Right atrium auricular region (tissue), 2 donors: ENCODE results near the gene FRS2. TPM values are rescaled to one million over a fixed set of nuclear protein-coding genes. Genes with fewer than 3 reads are reported as not detected.

Source experiments
- DNase-seq: peaks from one replicate; pipeline ENCODE4 v3.0.0-alpha.2; 2019; ENCODE audit warnings: low spot score
- H3K27ac ChIP-seq, 2 donors: fragments of 200-600 bp; sonication (generic); 1 replicate in 1 of 2; 2 replicates in 1 of 2; pipeline ENCODE4 v1.5.1; 2016 to 2019
- H3K27me3 ChIP-seq, 2 donors: fragments of 200-600 bp; sonication (generic); one replicate each; pipeline versions ENCODE4 v1.5.1 to v1.6.0; 2017 to 2019
- H3K36me3 ChIP-seq: fragments of 200-600 bp; sonication (generic); one replicate; pipeline ENCODE4 v1.5.1; 2016
- H3K4me1 ChIP-seq, 2 donors: fragments of 200-600 bp; sonication (generic); one replicate each; pipeline versions ENCODE4 v1.5.1 to v1.6.0; 2017 to 2019
- H3K4me3 ChIP-seq, 2 donors: fragments of 200-600 bp; sonication (generic); 1 replicate in 1 of 2; 2 replicates in 1 of 2; pipeline ENCODE4 v1.5.1; 2017 to 2019; ENCODE audit warnings: mild to moderate bottlenecking in 1 of 2, moderate library complexity in 1 of 2
- H3K9me3 ChIP-seq, 2 donors: fragments of 200-600 bp; sonication (generic); one replicate each; pipeline ENCODE4 v1.5.1; 2019
- CTCF ChIP-seq, 2 donors: fragments of 200-600 bp; sonication (generic); IDR thresholded peaks; one replicate each; pipeline ENCODE4 v1.5.1; 2019; ENCODE audit warnings: antibody characterized with exemption in 2 of 2
- total RNA-seq, 2 donors: library from RNA; depleted of rRNA; stranded (reverse); fragments of >200 nt; gene quantifications; one replicate each; pipeline ENCODE4 v1.1.0, GENCODE V29; 2016

Gene FRS2
- total RNA-seq, 2 donors from 2014 or later: 25.9 to 32.5 TPM

- no peaks in the 10 kb centered on the region for H3K36me3 ChIP-seq
- no peaks in the 10 kb centered on the region for H3K9me3 ChIP-seq
- DNase-seq: no peak
- peaks cover 0 to 26% of the 10 kb centered on the region in 2 donors for H3K4me1 ChIP-seq
- H3K27me3 ChIP-seq: no peaks in the 10 kb centered on the region
- no peak overlapping the region for H3K27ac ChIP-seq
- TF ChIP-seq CTCF (IDR thresholded peaks at IDR 0.05): no peak
- H3K4me3 ChIP-seq: no peak overlapping the region
These were observed 1.8 kb upstream of the FRS2 start for GRCh38 chr12:69468237-69469026.

GRCh38 chr12:69469854-69470188, 367 bp upstream of the FRS2 start:
- TF ChIP-seq CTCF (IDR thresholded peaks at IDR 0.05): no peak
- peaks cover 0 to 40% of the 10 kb centered on the region in 2 donors for H3K4me1 ChIP-seq

GRCh38 chr12:69471076-69471430, 865 bp downstream of the FRS2 start:
- Histone ChIP-seq H3K27me3 (no peaks in the 10 kb centered on the region), H3K9me3 (no peaks in the 10 kb centered on the region), H3K27ac (peak overlapping the region; percentile 84 to 92), H3K4me3 (peak overlapping the region; percentile 69 to 96), H3K36me3 (no peaks in the 10 kb centered on the region), H3K4me1 (peaks cover 0 to 52% of the 10 kb centered on the region in 2 donors)
- no peak for TF ChIP-seq CTCF (IDR thresholded peaks at IDR 0.05)
- no peak for DNase-seq

More at GRCh38 chr12:69469854-69470188, 367 bp upstream of the FRS2 start:
- H3K27me3 ChIP-seq: no peaks in the 10 kb centered on the region
- no peak for DNase-seq
- H3K4me3 ChIP-seq: peak overlapping the region; percentile 69 to 96
- no peaks in the 10 kb centered on the region for H3K36me3 ChIP-seq
- H3K27ac ChIP-seq: peak overlapping the region; percentile 84 to 92
- H3K9me3 ChIP-seq: no peaks in the 10 kb centered on the region

GRCh38 chr12:69471667-69472385, 1.6 kb downstream of the FRS2 start:
- Histone ChIP-seq H3K36me3 (no peaks in the 10 kb centered on the region), H3K9me3 (no peaks in the 10 kb centered on the region), H3K27me3 (no peaks in the 10 kb centered on the region), H3K4me1 (peaks cover 0 to 60% of the 10 kb centered on the region in 2 donors), H3K4me3 (peak overlapping the region; percentile 69 to 96), H3K27ac (no peak overlapping the region)
- no peak for TF ChIP-seq CTCF (IDR thresholded peaks at IDR 0.05)
- no peak for DNase-seq

GRCh38 chr12:69473262-69473661, 3.1 kb downstream of the FRS2 start:
- no peak for DNase-seq
- H3K36me3 ChIP-seq: no peaks in the 10 kb centered on the region
- peaks cover 0 to 62% of the 10 kb centered on the region in 2 donors for H3K4me1 ChIP-seq
- H3K4me3 ChIP-seq: no peak overlapping the region
- no peaks in the 10 kb centered on the region for H3K27me3 ChIP-seq
- H3K27ac ChIP-seq: peak overlapping the region in 1 of 2 donors; percentile 79
- H3K9me3 ChIP-seq: no peaks in the 10 kb centered on the region
- TF ChIP-seq CTCF (IDR thresholded peaks at IDR 0.05): no peak
